ENCODE results near the gene UPK2.
"Not testable (repeated sequence)": the region's sequence is repeated elsewhere in the genome, so short reads cannot be mapped to it uniquely, and the experiment has no call there.

Gene UPK2

GRCh38 chr11:118948000-118948399, 8.1 kb upstream of the UPK2 start:
- H3K9me3 Mint-ChIP-seq: no peaks in the 10 kb centered on the region
- no peak for DNase-seq (ENCODE audit: low spot score in 2 of 2)
- H3K4me3 Mint-ChIP-seq: no peak overlapping the region
- no peaks in the 10 kb centered on the region for H3K4me1 Mint-ChIP-seq
- ATAC-seq: no peak
- H3K36me3 Mint-ChIP-seq: no peaks in the 10 kb centered on the region
- H3K27ac Mint-ChIP-seq: no peak overlapping the region

DNA sequence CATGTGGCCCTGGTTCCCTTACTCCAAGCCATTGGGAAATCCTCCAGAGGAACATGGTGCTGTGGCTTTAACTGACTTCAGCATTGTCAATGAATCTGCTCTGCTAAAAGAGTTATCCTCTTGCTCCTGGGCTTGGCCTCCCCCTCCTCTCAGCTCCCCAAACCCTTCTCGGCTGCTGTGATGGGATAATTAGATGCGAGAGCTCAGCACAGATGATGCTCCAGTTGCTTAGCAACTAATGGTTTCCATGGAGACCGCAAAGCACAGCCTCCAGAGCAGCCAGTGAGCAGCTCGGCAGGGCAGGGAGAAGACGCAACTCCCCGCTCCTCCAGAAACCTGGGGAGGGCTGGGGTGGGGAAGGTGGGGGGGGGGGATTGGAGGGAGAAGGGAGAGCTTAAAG, 2.8 kb upstream of the UPK2 start:
- H3K9me3 Mint-ChIP-seq: no peaks in the 10 kb centered on the region
- ATAC-seq: no peak

DNA sequence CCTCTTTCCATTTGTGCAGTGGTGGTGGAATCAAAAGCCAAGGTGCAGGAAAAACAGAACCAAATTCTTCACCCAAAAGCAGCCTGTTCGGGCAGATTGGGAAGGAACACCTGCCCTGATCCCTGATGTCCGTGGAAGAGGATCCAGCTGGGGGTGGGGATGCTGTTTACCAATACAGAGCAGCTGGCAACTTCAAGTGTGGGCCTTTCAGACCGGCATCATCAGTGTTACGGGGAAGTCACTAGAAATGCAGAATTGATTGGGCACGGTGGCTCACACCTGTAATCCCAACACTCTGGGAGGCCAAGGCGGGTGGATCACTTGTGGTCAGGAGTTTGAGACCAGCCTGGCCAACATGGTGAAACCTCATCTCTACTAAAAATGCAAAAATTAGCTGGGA, 2.1 kb upstream of the UPK2 start:
- DNase-seq (ENCODE audit: low spot score in 2 of 2); H3K9me3 Mint-ChIP-seq; H3K4me3 Mint-ChIP-seq; ATAC-seq; H3K27ac Mint-ChIP-seq; H3K36me3 Mint-ChIP-seq: not testable (repeated sequence)
- peaks cover 11% of the 10 kb centered on the region for H3K4me1 Mint-ChIP-seq

More for the DNA sequence above, 2.8 kb upstream of the UPK2 start:
- no peak overlapping the region for H3K27ac Mint-ChIP-seq
- H3K36me3 Mint-ChIP-seq: no peaks in the 10 kb centered on the region
- no peak for DNase-seq (ENCODE audit: low spot score in 2 of 2)
- no peak overlapping the region for H3K4me3 Mint-ChIP-seq
- H3K4me1 Mint-ChIP-seq: peaks cover 11% of the 10 kb centered on the region

GRCh38 chr11:118956847-118957469, 860 bp downstream of the UPK2 start:
- Mint-ChIP-seq H3K4me3 (no peak overlapping the region), H3K36me3 (no peaks in the 10 kb centered on the region), H3K4me1 (peaks cover 11% of the 10 kb centered on the region), H3K9me3 (no peaks in the 10 kb centered on the region), H3K27ac (no peak overlapping the region)
- DNase-seq (ENCODE audit: low spot score in 2 of 2) (no peak), ATAC-seq (no peak)

DNA sequence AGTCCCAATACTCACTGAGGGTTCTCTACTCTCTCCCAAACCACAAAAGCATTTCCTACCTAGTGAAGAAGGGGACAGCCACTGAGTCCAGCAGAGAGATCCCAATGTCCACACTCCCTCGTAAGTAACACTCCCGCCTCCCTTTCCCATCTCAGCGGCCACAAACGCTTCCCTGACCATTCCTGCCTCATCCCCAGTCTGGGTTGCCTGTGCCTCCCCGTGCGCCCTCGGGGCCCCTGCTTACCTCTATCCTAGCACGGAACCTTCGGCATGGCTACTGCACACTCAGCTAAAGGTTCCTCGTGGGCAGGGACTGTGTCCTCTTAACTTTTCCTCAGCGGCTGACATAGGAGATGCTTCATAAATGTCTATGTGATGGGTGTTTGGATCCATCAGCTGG, 1.5 kb downstream of the UPK2 start:
- ATAC-seq (no peak), DNase-seq (ENCODE audit: low spot score in 2 of 2) (no peak)
- no peaks in the 10 kb centered on the region for H3K36me3 Mint-ChIP-seq
- H3K4me3 Mint-ChIP-seq: no peak overlapping the region
- H3K27ac Mint-ChIP-seq: no peak overlapping the region
- H3K4me1 Mint-ChIP-seq: peaks cover 11% of the 10 kb centered on the region
- H3K9me3 Mint-ChIP-seq: no peaks in the 10 kb centered on the region

- Mint-ChIP-seq H3K4me3 (no peak overlapping the region), H3K9me3 (no peaks in the 10 kb centered on the region), H3K4me1 (peaks cover 11% of the 10 kb centered on the region), H3K36me3 (no peaks in the 10 kb centered on the region), H3K27ac (no peak overlapping the region)
- ATAC-seq: no peak
- no peak for DNase-seq (ENCODE audit: low spot score in 2 of 2)
These were observed 1.9 kb downstream of the UPK2 start for GRCh38 chr11:118957968-118958367.

- ATAC-seq (no peak), DNase-seq (ENCODE audit: low spot score in 2 of 2) (no peak)
- no peaks in the 10 kb centered on the region for H3K36me3 Mint-ChIP-seq
- no peaks in the 10 kb centered on the region for H3K9me3 Mint-ChIP-seq
- peaks cover 11% of the 10 kb centered on the region for H3K4me1 Mint-ChIP-seq
- H3K27ac Mint-ChIP-seq: no peak overlapping the region
- no peak overlapping the region for H3K4me3 Mint-ChIP-seq
These were observed 2.5 kb downstream of the UPK2 start for GRCh38 chr11:118958577-118958976.

DNA sequence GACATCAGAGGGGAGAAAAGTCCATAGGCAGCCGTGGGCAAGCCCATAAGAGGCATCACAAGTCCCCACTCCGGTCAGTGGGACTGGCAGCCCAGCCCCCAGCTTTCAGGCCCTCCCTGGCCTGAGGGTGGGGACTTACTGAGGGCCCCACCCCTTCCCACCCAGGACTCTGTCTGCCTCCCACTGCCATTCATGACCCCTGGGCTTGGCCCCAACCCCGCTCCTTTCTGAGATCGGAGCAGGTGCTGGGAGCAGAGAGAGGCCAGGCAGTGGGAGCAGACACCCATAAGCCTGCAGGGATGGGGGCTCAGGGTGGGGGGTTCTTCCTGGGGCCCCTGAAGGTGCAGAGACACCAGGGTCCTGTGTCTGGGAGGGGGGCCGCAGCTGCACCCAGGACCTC, 5.1 kb downstream of the UPK2 start:
- no peak overlapping the region for H3K27ac Mint-ChIP-seq
- H3K4me1 Mint-ChIP-seq: peaks cover 11% of the 10 kb centered on the region
- ATAC-seq: no peak
- H3K4me3 Mint-ChIP-seq: no peak overlapping the region
- H3K9me3 Mint-ChIP-seq: no peaks in the 10 kb centered on the region
- DNase-seq (ENCODE audit: low spot score in 2 of 2): no peak
- no peaks in the 10 kb centered on the region for H3K36me3 Mint-ChIP-seq

- ATAC-seq: no peak
- Mint-ChIP-seq H3K27ac (no peak overlapping the region), H3K9me3 (no peaks in the 10 kb centered on the region), H3K36me3 (no peaks in the 10 kb centered on the region), H3K4me3 (no peak overlapping the region), H3K4me1 (peaks cover 6% of the 10 kb centered on the region)
- DNase-seq (ENCODE audit: low spot score in 2 of 2): no peak
These were observed 5.5 kb downstream of the UPK2 start for GRCh38 chr11:118961591-118961990.

GRCh38 chr11:118969508-118969907, 13.4 kb downstream of the UPK2 start:
- ATAC-seq: not testable (repeated sequence)

GRCh38 chr11:118971646-118972045, 15.5 kb downstream of the UPK2 start, which contains the start of gene FOXR1:
Gene FOXR1, plus strand, starts transcription at chr11:118971761. Its CDS starts 171 bp downstream, at chr11:118971932.
- Mint-ChIP-seq H3K4me1 (no peaks in the 10 kb centered on the region), H3K4me3 (no peak within 1 kb of the TSS), H3K27ac (no peak within 1 kb of the TSS), H3K9me3 (no peaks in the 10 kb centered on the region), H3K36me3 (no peaks in the 10 kb centered on the region)
- DNase-seq (ENCODE audit: low spot score in 2 of 2) (no peak), ATAC-seq (no peak)

More at GRCh38 chr11:118969508-118969907, 13.4 kb downstream of the UPK2 start:
- H3K36me3 Mint-ChIP-seq; H3K4me1 Mint-ChIP-seq; H3K27ac Mint-ChIP-seq; DNase-seq (ENCODE audit: low spot score in 2 of 2); H3K4me3 Mint-ChIP-seq; H3K9me3 Mint-ChIP-seq: not testable (repeated sequence)

DNA sequence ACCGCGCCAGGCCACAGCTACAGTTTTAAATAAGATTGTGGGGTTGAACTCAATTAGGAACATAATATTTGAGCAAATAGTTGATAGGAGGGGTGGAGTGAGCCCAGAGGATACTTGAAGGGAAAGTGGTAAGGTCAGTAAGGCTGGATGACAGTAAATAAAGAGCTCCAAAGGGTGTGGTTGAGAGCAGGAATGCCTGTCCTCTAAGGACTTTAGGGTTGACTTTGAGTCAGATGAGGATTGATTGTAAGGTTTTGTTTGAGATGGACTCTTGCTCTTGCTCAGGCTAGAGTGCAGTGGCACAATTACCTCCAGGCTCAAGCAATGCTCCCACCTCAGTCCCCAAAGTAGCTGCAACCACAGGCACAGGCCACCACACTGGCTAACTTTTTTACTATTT, 17.9 kb downstream of the UPK2 start:
- no peak overlapping the region for H3K4me3 Mint-ChIP-seq
- DNase-seq (ENCODE audit: low spot score in 2 of 2) (no peak), ATAC-seq (no peak)
- H3K9me3 Mint-ChIP-seq: no peaks in the 10 kb centered on the region
- no peaks in the 10 kb centered on the region for H3K4me1 Mint-ChIP-seq
- H3K27ac Mint-ChIP-seq: no peak overlapping the region
- H3K36me3 Mint-ChIP-seq: no peaks in the 10 kb centered on the region

- DNase-seq (ENCODE audit: low spot score in 2 of 2) (no peak), ATAC-seq (no peak)
- Mint-ChIP-seq H3K9me3 (no peaks in the 10 kb centered on the region), H3K36me3 (no peaks in the 10 kb centered on the region), H3K4me3 (no peak overlapping the region), H3K27ac (no peak overlapping the region), H3K4me1 (no peaks in the 10 kb centered on the region)
These were observed 19.9 kb downstream of the UPK2 start for GRCh38 chr11:118975771-118976709.

GRCh38 chr11:118979434-118979833, 23.3 kb downstream of the UPK2 start:
- DNase-seq (ENCODE audit: low spot score in 2 of 2) (no peak), ATAC-seq (no peak)
- Mint-ChIP-seq H3K4me1 (no peaks in the 10 kb centered on the region), H3K9me3 (no peaks in the 10 kb centered on the region), H3K27ac (no peak overlapping the region), H3K4me3 (no peak overlapping the region), H3K36me3 (no peaks in the 10 kb centered on the region)

DNA sequence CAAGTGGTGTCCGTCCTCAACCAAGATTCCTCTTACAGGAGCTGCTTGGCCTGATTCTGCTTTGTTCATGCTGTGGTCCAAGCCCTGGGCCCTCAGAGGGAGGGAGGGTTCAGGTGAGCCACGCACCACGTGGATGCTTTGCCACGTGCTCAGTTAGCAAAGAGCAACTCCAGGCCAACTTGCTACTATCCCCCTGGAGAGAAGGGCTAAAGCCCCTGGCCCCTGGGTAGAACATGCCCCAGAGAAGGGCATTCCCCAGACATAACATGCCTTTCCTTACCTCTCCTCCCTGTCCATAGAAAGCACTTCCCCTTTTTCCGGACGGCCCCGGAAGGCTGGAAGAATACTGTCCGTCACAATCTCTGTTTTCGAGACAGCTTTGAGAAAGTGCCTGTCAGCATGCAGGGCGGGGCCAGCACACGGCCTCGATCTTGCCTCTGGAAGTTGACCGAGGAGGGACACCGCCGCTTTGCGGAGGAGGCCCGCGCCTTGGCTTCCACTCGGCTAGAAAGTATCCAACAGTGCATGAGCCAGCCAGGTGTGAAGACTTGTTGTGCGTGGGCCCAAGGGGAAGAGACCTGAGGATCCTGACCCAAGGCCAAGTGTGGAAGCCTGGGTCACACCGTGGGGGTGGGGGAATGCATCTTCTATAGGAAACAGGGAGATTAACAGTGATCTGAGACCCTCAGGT, 24.2 kb downstream of the UPK2 start:
- Mint-ChIP-seq H3K4me1 (no peaks in the 10 kb centered on the region), H3K27ac (no peak overlapping the region), H3K4me3 (no peak overlapping the region), H3K9me3 (no peaks in the 10 kb centered on the region), H3K36me3 (no peaks in the 10 kb centered on the region)
- ATAC-seq (no peak), DNase-seq (ENCODE audit: low spot score in 2 of 2) (no peak)

All from stimulated activated effector memory CD8-positive, alpha-beta T cell treated with anti-CD3 and anti-CD28 coated beads, Interleukin-12 subunit alpha, Interleukin-12 subunit beta, amount 100 ng/mL, for 72 hours (primary cell).